ENCODE results near the gene CERKL.
"Not testable (repeated sequence)": the region's sequence is repeated elsewhere in the genome, so short reads cannot be mapped to it uniquely, and the experiment has no call there.

The CERKL gene, protein sequence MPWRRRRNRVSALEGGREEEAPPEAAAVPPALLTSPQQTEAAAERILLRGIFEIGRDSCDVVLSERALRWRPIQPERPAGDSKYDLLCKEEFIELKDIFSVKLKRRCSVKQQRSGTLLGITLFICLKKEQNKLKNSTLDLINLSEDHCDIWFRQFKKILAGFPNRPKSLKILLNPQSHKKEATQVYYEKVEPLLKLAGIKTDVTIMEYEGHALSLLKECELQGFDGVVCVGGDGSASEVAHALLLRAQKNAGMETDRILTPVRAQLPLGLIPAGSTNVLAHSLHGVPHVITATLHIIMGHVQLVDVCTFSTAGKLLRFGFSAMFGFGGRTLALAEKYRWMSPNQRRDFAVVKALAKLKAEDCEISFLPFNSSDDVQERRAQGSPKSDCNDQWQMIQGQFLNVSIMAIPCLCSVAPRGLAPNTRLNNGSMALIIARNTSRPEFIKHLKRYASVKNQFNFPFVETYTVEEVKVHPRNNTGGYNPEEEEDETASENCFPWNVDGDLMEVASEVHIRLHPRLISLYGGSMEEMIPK

DNA sequence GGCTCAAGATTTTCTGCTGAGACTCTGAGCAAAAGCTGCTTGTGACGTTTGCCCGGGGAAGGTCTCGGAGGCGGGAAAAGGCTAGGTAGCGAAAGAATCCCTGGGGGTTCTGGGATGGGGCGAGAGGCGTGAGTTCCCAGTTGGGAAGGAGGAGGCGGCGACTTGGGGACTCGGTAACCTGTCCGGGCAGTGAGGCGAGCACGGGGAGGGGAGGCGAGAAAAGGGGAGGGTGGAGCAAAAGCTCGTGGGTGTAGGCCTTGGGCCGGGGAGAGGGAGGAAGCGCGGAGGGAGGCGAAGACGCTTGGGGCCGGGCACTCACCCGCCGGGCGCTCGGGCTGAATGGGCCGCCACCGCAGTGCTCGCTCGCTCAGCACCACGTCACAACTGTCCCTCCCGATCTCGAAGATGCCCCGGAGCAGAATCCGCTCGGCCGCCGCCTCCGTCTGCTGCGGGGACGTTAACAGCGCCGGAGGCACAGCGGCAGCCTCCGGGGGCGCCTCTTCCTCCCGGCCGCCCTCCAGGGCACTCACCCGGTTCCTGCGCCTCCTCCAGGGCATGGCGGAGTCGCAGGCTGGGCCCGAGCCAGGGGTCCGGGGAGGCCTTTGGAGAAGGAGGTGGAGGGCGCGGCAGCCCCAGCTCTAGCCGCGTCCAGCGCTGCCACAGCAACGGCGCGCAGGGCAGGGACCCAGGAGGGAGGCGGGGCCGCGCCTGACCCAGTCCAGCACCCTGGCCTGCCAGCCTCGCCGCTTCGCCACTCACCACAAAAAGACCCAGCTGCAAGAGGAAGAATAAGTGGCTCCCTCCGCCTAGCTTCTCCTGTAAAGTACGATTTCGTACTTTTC, at the start of gene CERKL:
Gene CERKL, minus strand, starts transcription at position 656 of the 842 bp plus-strand sequence. Its CDS starts 99 bp downstream, at position 557.
- DNase-seq (ENCODE audit: low spot score): peak; percentile 83

DNA sequence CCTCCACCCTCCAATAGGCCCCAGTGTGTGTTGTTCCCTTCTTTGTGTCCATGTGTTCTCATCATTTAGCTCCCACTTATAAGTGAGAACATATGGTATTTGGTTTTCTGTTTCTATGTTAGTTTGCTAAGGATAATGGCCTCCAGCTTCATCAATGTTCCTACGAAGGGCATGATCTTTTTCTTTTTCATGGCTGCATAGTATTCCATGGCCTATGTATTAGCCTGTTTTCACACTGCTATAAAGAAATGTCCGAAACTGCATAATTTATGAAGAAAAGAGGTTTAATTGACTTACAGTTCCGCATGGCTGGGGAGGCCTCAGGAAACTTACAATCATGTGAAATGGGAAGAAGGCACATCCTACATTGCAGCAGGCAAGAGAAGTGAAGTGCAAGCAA, 45.6 kb upstream of the CERKL start:
- DNase-seq (ENCODE audit: low spot score): not testable (repeated sequence)

DNA sequence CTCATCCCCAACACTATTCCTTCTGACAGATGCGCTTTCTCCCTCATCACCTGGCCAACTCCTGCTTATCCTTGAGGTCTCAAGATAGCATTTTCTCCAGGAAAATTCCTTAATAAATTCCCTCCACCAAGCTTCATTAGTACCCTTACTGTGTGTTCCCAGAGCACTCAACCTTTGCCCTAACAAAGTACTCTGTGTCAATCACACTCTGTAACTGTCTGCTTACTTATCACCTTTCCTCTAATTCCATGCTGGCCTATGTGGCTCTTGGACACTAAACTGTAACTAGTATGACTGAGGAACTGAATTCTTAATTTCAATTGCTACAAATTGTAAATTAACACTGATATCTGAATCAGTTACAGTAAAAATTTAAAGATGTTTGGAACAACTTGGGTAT, 41.3 kb upstream of the CERKL start:
- no peak for DNase-seq (ENCODE audit: low spot score)

DNA sequence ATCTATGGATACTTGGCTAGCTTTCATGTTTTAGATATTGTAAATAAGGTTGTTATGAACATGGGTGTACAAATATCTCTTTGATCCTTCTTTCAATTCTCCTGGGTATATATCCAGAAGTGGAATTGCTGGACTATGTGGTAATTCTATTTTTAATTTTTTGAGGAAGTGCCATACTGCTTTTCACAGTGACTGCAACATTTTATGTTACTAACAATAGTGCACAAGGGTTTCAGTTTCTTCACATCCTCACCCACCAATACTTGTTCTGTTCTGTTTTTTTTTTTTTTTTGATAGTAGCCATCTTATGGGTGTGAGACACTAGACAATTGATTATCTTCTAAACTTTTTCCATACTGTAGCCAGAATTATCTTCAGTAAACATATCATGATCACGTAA, 40.7 kb upstream of the CERKL start:
- DNase-seq (ENCODE audit: low spot score): no peak

DNA sequence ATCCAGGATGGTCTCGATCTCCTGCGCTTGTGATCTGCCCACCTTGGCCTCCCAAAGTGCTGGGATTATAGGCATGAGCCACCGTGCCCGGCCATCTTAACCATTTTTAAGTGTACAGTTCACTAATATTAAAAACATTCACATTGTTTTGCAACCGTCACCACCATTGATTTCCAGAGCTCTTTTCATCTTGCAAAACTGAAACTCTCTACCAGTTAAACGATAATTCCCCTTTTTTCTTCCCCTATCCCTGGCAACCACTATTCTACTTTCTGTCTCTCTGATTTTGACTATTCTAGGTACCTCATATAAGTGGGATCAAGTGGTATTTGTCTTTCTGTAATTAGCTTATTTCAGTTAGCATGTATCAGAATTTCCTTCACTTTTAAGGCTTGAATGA, 40.2 kb upstream of the CERKL start:
- no peak for DNase-seq (ENCODE audit: low spot score)

DNA sequence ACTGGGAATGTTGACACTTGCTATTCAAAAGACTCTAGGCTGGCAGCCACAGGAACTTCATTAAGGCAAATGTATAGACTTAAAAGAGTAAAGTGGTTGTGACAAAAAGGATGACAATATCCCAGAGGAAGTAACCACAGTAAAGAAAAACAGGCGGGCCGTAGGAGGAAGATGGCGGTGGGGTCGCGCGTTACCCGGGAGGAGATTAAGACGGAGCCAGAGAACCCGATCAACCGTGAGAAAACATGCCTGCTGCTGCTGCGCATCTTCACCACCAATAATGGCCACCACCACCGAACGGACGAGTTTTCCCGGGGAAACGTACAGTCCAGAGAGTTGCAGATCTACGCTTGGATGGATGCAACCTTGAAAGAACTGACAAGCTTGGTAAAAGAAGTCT, 37.4 kb upstream of the CERKL start:
- DNase-seq (ENCODE audit: low spot score): no peak

DNA sequence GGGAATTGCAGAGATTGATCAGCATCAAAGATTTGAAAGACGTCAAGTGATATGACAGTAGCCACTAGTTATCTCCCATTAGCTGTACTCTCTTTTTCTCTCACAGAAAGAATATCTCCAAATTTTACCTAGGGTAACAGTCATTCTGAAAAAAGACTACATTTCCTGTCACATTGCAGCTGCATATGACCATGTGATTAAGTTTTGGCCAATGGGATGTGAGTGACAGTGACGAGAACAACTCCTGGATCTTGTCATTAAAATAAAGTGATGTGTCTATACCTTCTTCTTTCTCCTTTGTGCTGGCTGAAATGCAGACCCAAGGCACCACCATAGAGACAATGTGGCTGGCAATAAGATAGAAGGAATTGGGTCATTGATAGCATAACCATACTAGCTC, 34.0 kb upstream of the CERKL start:
- DNase-seq (ENCODE audit: low spot score): no peak

DNA sequence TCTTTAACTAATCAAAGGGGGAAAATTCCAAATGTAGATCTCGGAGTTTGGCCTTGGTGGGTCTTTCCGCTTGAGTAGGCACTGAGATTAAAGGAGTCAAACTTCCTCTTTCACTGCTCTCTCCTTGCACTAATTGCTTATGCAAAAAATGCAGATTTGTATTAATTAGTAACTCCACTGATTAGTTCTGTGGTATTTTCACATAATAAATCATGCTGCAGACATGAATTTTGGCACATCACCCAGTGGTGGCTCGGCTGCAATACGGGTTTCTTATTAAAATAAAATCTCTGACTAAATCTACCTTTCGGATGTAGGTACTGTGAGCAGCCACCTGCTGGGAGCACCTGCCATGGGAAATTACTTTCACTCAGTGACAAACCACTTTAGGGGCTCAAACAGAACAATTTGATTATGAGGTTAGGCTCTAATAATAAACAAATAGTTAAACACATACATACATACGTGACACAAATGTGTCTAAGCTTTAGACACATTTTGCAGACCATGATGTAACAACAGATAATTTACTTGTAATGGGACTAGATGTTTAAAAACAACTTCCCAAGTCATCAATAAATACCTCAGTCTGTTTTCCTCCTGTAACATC, 29.8 kb upstream of the CERKL start:
- DNase-seq (ENCODE audit: low spot score): peak; percentile 64

DNA sequence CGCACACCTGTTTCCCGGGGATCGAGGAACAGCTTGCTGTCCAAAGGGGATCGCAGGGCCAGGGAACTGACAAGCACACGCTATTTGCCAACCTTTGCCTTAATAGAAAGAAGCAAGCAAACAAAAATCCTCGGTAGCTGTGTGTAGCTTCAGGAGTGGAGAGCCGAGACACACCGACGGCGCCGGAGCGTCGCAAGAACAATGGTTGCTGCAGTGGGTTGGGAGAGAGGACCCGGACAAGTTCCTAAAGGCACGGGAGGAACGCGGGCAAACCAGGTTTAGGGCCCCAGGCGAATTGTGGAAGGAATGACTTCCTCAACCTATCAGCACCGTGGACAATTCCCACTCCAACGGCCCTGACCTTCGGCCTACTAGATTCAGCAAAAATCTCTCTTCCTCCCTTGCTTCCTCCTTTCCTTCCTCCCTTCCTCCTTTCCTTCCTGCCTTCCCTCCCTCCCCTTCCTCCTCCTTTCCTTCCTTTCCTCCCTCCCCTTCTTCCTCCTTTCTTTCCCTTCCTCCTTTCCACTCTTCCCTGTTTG, 28.3 kb upstream of the CERKL start:
- peak; percentile 81 for DNase-seq (ENCODE audit: low spot score)

DNA sequence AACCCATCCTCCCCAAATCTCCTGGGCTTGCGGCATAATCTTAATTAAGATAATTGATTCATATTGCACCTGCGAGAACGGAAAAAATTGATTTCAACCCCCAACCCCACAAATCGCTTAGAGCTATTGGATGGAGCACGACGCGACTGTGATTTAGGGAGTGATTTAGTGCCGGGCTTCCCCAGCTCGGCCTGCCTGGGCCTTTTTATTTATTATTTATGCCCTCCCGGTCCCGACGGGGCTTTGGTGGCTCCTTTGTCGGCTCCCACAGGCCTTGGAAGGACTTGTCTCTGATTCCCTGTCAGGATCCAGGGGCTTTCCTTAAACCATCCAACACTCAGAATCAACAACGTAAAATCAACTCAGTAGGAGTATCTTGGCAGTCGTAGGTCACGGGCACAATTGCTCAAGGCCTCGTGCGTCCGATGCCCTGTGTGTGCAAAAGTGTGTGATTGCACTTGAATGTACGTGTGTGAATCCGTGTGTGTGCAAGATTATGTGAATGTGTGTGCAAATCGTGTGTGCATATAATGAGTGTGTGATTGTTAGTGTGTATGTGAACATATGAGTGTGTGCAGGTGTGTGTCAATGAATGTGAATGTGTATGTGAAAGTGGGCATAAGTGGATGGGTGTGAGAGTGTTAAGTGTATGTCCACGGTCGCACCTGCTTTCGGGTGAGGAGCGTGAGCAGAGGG, 27.7 kb upstream of the CERKL start:
- DNase-seq (ENCODE audit: low spot score): peak; percentile 47

DNA sequence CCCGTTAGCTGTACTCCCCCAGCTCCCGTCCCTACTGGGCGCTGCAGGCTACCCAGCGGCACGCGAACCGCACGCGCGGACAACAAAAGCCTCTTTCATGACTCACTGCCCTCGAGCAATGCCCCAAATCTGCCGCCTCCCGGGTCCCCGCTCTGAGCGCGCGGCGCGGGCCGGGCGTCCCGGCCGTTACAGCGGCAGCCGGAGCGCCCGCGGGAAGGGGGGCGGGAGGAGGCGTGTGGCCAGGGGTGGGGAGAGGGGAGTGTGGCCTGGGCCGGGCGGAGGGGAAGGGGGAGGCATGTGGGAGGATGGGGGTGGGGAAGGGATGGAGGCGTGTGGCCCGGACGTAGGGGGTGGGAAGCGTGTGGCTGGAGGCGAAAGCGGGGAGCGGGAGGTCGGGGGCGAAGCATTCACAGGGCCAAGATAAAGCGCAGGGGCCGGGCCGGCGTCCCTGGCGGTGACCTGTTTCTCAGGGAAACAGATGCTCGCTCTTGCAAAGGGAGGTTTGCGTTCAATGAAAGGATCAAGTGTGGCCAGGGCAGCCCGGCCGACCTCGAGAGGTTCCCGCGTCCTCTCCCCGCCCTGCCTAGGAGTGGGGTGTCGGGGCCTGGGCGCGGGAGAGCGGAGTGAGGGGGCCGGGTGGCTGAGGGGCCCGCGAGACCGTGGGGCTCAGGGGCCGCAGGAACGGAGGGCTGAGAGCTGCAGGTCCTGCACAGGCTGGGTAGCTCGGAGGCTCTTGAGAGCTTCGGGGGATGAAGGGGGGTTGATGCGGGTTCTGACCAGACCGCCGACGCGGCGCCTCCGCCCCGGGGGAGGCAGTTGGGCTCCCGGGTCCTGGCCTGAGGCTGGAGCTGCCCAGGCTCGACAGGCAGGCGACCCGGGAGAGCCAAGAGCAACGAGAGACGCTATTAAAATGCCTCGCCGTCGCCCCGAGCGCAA, 26.9 kb upstream of the CERKL start:
- DNase-seq (ENCODE audit: low spot score): peak; percentile 71

DNA sequence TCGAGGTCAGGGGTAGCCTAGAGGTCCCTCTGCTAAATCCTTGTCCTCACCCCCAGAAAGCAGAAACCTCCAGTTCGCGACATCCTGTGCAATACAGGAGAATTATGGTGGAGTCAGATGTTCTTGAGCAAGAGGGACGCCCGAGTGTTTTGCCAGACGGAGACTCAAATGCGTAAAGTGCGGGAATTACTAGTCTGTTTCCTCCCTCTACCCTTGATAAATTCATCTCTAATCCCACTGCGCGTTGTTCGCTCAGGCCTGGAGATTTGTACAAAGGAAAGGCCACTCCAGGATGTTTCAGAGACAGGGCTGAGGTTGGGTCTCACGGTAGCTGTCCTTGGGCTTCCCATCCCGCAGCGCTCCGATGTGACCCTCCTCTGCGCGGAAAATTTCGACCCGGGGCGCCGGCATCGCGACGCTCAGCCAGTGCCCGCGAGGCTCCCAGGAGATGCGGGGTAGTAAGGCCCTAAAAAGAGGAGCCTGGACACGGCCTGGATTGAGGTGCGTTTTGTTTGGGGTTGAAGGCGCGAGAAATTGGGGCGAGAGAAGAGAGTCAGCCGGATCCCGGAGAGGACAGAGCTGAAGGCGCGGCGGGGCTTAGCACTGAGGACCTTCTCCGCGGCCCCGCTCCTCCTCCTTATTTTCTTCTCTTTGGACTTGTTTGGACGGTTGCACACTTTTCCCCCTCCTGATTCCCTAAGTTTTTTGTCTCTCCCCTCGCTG, 26.1 kb upstream of the CERKL start:
- DNase-seq (ENCODE audit: low spot score): no peak

DNA sequence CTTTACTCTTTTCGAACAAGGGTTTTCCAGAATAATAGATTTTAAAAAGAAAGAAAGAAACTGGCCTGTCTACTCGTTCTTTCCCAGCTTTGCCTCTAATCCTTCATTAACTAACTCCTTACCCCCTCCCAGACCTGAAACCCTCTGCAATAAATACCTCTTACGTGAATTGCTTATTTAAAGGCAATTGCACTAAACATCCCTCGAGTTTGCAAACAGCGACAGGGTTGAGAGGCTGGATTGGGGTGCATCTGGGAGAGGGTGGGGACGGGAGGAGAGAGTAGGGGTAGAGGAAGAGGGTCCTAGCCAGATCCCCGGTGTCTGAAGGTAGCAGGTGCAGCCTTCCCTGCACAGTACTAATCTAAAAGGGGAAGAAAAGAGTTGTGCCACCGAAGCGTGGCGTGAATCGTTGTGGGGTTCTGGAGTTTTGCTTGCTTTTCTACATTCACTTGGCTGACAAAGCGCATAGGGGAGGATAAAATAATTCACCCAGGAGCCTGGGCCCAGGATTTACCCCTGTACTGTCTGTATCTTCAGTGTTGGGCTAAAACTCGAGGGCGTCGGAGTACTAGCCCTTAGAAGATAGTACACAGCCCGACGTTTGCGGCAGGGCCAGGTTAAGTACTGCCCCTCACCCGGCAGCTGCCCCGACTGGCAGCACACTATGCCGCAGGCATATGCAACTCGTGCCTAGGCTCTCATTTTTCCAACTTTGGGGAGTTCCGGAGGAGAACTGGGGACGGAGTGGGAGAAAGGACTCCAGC, 25.3 kb upstream of the CERKL start:
- no peak for DNase-seq (ENCODE audit: low spot score)

DNA sequence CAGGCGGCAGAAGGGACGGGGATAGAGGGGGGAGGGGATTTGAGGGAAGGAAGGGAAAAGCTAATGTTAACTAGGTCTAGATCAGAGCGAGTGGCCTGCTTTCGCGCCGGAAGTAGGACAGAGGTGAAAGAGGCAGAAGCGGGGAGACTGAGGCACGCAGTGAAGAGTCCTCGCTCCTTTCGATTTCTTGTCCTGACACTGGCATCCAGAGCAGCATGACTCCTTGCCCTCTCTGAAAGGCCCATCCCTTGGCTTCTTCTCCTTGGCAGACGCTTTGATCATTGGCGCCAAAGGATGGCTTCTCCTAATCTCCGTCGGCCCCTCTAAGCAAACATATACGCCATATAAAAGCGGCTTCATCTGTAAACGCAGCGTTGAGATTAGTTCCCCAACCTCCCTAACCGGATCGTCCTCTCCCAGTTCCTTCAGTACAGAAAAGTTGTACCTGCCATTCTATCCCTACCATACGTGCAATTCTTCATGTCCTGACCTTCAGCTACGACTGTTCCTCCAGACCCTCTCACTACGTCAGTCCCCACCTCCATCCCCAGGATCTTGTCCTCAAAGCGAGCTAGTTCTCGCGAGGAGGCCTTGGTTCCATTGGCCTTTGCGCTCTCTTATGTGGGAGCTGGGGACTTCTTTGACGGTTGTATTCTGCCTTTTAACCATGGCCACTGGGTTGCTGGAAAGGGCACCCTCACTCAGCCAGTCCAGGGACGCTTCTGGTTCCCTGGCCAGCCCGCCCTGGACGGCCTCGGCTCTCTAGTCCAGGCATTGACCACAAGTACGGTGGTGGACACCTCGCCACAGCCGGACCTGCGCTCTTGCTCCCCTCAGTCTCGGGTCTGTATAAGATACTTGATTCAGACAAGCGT, 24.3 kb upstream of the CERKL start:
- peak; percentile 65 for DNase-seq (ENCODE audit: low spot score)

DNA sequence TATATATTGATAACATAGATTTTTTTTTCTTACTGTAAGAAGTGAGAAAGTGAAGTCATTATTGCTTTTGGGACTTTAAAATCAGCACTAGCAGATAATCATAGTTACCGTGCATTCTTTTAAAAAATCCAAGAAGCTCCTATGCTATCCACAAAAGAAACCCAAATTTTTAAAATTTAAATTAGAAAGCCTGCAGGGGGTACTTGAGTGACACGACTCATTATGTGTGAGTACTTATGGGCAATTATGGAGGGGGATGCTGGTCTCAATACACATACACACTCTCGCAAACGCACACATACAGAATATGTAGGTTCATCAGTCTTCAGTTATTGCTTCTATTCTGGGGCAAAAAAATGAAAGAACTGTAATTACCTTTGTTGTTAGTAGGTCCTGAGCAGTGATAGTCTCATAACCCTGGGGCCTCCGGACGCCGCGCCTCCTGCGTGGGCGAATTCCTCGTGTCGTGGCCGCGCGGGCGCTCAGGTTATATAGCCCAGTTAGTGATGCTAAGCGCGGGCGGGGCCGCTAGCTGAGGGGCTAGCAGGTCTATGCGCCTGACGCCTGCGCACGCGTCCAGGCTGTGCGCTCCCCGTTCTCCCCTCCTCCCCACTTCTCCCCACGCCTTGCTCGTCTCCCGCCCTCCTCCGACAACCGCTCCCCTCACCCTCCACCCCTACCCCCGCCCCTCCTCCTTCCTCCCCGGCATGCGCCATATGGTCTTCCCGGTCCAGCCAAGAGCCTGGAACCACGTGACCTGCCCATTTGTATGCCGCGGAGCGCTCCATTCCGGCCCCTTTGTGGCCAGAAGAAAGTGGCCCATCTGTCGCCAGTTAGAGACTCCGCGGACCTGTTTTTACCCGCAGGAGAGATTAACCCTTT, 23.4 kb upstream of the CERKL start, which contains the start of gene NEUROD1:
Gene NEUROD1, minus strand, starts transcription at position 463 of the 882 bp plus-strand sequence. CDS start 1,657 bp downstream, outside the sequence.
- DNase-seq (ENCODE audit: low spot score): peak; percentile 98

DNA sequence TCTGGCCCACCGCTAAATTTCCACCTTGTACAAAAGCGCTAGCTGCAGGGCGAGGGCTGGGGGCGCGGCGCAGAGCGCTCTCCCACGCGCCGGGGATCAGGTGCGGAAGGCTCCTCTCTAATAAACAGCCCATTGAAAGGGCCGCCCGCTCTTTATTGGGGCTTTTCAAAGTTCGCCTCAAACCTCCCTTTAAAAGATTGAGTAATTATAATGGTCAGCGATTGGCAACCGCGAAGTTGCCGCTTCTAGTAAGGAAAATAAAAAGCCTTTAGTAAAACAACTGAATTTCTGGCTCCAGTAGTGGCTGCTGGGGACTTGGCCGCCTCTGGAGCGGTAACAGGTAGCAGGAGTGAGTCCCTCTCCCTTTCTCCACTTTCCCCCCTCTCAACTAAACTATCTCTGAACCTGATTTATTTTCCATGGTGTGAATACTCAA, 22.7 kb upstream of the CERKL start:
- DNase-seq (ENCODE audit: low spot score): peak; percentile 47
